ENCODE results near the gene ZNF804A. TPM values are rescaled to one million over a fixed set of nuclear protein-coding genes. Genes with fewer than 3 reads are reported as not detected.

ZNF804A gene
- polyA plus RNA-seq, 3 donors, result 0.83 to 3.7 (median 1.8) TPM

GRCh38 chr2:184799379-184799778 lies 201.1 kb downstream of the ZNF804A start:
- WGBS (ENCODE audit: insufficient coverage), result no CpG with 5 or more reads among the region's 4 CpGs
- Mint-ChIP-seq H3K27ac (no peak overlapping the region), H3K9me3 (peaks cover 0 to 17% (median 6%) of the 10 kb centered on the region in 7 donors), H3K4me3 (no peak overlapping the region), H3K4me1 (peaks cover 4% of the 10 kb centered on the region), H3K27me3 (ENCODE audit: low read depth in 3 of 3) (no peaks in the 10 kb centered on the region), H3K36me3 (no peaks in the 10 kb centered on the region)
- Histone ChIP-seq H3K9me3 (replicated peaks in 1 of 2; ENCODE audit: control insufficient read depth in 1 of 2, insufficient read depth in 1 of 2, low read length in 2 of 2) (peaks cover 0 to 3% of the 10 kb centered on the region in 2 donors), H2AFZ (ENCODE audit: insufficient read depth, low read depth, low read length, poor library complexity, severe bottlenecking) (no peak overlapping the region), H3K79me2 (ENCODE audit: insufficient read depth, low read length) (no peaks in the 10 kb centered on the region), H3K27me3 (ENCODE audit: control insufficient read depth in 2 of 2, insufficient read depth in 2 of 2, low read length in 2 of 2) (no peaks in the 10 kb centered on the region), H4K20me1 (ENCODE audit: insufficient read depth, low read length) (no peaks in the 10 kb centered on the region), H3K9ac (ENCODE audit: insufficient read depth, low read length, poor library complexity, severe bottlenecking) (no peak overlapping the region), H3K4me2 (replicated peaks; ENCODE audit: extremely low read depth, low read length, poor library complexity, severe bottlenecking) (peak overlapping the region; percentile 15), H3K4me3 (replicated peaks in 1 of 3; ENCODE audit: low read depth in 2 of 3, low read length in 3 of 3) (no peak overlapping the region), H3K27ac (ENCODE audit: low read depth in 1 of 2, low read length in 2 of 2) (no peak overlapping the region), H3K4me1 (ENCODE audit: control insufficient read depth in 1 of 2, insufficient read depth in 2 of 2, low read length in 2 of 2) (peaks cover 6 to 9% of the 10 kb centered on the region in 2 donors), H3K36me3 (replicated peaks in 1 of 2; ENCODE audit: control insufficient read depth in 1 of 2, insufficient read depth in 2 of 2, low read length in 2 of 2) (no peaks in the 10 kb centered on the region)
- peak; percentile 1 to 13 (median 6) for DNase-seq
- TF ChIP-seq CTCF (IDR thresholded peaks at IDR 0.05), result no peak
- intact Hi-C loops (cut with micrococcal nuclease), result no loop called here

GRCh38 chr2:184814421-184814820 lies 216.1 kb downstream of the ZNF804A start:
- H3K9ac ChIP-seq (ENCODE audit: insufficient read depth, low read length, poor library complexity, severe bottlenecking), result no peak overlapping the region
- H3K4me2 ChIP-seq (replicated peaks; ENCODE audit: extremely low read depth, low read length, poor library complexity, severe bottlenecking), result no peak overlapping the region
- H3K27ac ChIP-seq (ENCODE audit: low read depth in 1 of 2, low read length in 2 of 2), result no peak overlapping the region
- H3K27ac Mint-ChIP-seq, result no peak overlapping the region
- H3K9me3 Mint-ChIP-seq, result peaks cover 8 to 19% (median 15%) of the 10 kb centered on the region in 7 donors
- H3K36me3 ChIP-seq (replicated peaks in 1 of 2; ENCODE audit: control insufficient read depth in 1 of 2, insufficient read depth in 2 of 2, low read length in 2 of 2), result no peaks in the 10 kb centered on the region
- no peak overlapping the region for H3K4me3 ChIP-seq (replicated peaks in 1 of 3; ENCODE audit: low read depth in 2 of 3, low read length in 3 of 3)
- H3K27me3 Mint-ChIP-seq (ENCODE audit: low read depth in 3 of 3), result no peaks in the 10 kb centered on the region
- intact Hi-C loops (cut with micrococcal nuclease), result no loop called here
- H3K27me3 ChIP-seq (ENCODE audit: control insufficient read depth in 2 of 2, insufficient read depth in 2 of 2, low read length in 2 of 2), result no peaks in the 10 kb centered on the region
- no peaks in the 10 kb centered on the region for H4K20me1 ChIP-seq (ENCODE audit: insufficient read depth, low read length)
- H3K4me1 Mint-ChIP-seq, result no peaks in the 10 kb centered on the region
- H3K4me3 Mint-ChIP-seq, result no peak overlapping the region
- no peak overlapping the region for H2AFZ ChIP-seq (ENCODE audit: insufficient read depth, low read depth, low read length, poor library complexity, severe bottlenecking)
- no peak for DNase-seq
- no peaks in the 10 kb centered on the region for H3K79me2 ChIP-seq (ENCODE audit: insufficient read depth, low read length)
- H3K4me1 ChIP-seq (ENCODE audit: control insufficient read depth in 1 of 2, insufficient read depth in 2 of 2, low read length in 2 of 2), result no peaks in the 10 kb centered on the region
- H3K36me3 Mint-ChIP-seq, result peaks cover 0 to 3% of the 10 kb centered on the region in 2 donors
- no peak for TF ChIP-seq CTCF (IDR thresholded peaks at IDR 0.05)
- peaks cover 2 to 5% of the 10 kb centered on the region in 2 donors for H3K9me3 ChIP-seq (replicated peaks in 1 of 2; ENCODE audit: control insufficient read depth in 1 of 2, insufficient read depth in 1 of 2, low read length in 2 of 2)
- no CpG with 5 or more reads among the region's 3 CpGs for WGBS (ENCODE audit: insufficient coverage)

All from CD14-positive monocyte (primary cell).